GM13976 (cell line): Measurements from ENCODE around the gene CLRN3.

Experiments
- DNase-seq: peaks from one replicate; pipeline ENCODE4 v3.0.0; 2012; ENCODE audit warnings: low spot score
- CTCF ChIP-seq: IDR thresholded peaks from 2 replicates; pipeline ENCODE4 v1.5.1; 2012; ENCODE audit warnings: borderline replicate concordance, mild to moderate bottlenecking; ENCODE audit not compliant: insufficient read depth; ENCODE audit errors: extremely low read depth, missing control alignments, control extremely low read depth
- in situ Hi-C: fragments of 300-500 bp; cut with MboI; formaldehyde crosslinking; loops from one replicate; pipeline ENCODE4 v1.12.0; 2022; ENCODE audit warnings: low sequenced_read_pairs, mixed read lengths, inconsistent platforms; ENCODE audit not compliant: unreplicated experiment

CLRN3 gene

GRCh38 chr10:127934383-127934782 lies 41.6 kb upstream of the CLRN3 start:
- TF ChIP-seq CTCF: no peak
- no peak for DNase-seq
- in situ Hi-C loops: no loop called here

- no peak for DNase-seq
- in situ Hi-C loops: no loop called here
- no peak for TF ChIP-seq CTCF
Measured at GRCh38 chr10:127933271-127933670, 40.5 kb upstream of the CLRN3 start.

GRCh38 chr10:127932521-127933270 lies 40.0 kb upstream of the CLRN3 start:
- DNase-seq: no peak
- no peak for TF ChIP-seq CTCF
- in situ Hi-C loops: no loop called here

GRCh38 chr10:127928021-127928806 lies 35.5 kb upstream of the CLRN3 start:
- no peak for DNase-seq
- in situ Hi-C loops: no loop called here
- no peak for TF ChIP-seq CTCF

- DNase-seq: no peak
- in situ Hi-C loops: no loop called here
Measured at GRCh38 chr10:127926455-127926854, 33.7 kb upstream of the CLRN3 start.

More at GRCh38 chr10:127926455-127926854, 33.7 kb upstream of the CLRN3 start:
- TF ChIP-seq CTCF: no peak
